OCI-LY3 (cell line): Measurements from ENCODE around the gene MCEMP1.

Source experiments
- EZH2phosphoT487 ChIP-seq: fragments of 200-600 bp; shearing (Covaris generic); IDR thresholded peaks from 2 replicates; pipeline ENCODE4 v1.6.1; 2018; ENCODE audit warnings: antibody characterized with exemption, mixed run types, low read depth
- TF ChIP-seq, protein P1 (sequence below): fragments of 200-600, 300-600 bp; sonication (generic); IDR thresholded peaks from 2 replicates; pipeline ENCODE4 v1.5.1; 2014; ENCODE audit warnings: antibody characterized with exemption, low read length, low read depth

DNA sequence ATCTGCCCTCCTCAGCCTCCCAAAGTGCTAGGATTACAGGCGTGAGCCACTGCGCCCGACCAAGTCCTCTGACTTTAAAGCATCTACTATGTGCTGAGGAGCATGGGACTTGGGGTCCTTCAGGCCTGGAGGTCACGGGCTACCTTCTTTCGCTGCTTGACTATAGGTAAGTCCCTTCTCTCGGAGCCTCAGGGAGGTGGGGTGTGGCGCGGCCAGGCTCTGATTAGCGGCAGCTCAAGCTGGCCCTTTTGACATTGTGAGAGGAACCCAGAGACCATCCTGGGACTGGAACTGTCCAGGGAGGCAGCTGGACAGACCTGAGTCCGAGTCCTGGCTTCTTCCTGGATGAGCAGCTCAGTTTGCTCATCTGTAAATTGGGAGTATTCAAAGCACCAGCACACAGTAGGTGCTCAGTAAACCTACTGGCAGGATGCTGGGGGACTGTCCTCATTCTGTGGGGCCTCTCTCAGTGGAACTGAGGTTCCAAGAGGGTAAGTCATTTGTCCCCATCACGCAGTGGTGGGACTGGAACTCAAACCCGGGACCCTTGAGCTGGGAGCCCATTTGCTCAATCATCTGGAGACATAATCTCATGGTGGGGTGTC is 24.3 kb downstream of the MCEMP1 start:
- TF ChIP-seq, protein P1, sequence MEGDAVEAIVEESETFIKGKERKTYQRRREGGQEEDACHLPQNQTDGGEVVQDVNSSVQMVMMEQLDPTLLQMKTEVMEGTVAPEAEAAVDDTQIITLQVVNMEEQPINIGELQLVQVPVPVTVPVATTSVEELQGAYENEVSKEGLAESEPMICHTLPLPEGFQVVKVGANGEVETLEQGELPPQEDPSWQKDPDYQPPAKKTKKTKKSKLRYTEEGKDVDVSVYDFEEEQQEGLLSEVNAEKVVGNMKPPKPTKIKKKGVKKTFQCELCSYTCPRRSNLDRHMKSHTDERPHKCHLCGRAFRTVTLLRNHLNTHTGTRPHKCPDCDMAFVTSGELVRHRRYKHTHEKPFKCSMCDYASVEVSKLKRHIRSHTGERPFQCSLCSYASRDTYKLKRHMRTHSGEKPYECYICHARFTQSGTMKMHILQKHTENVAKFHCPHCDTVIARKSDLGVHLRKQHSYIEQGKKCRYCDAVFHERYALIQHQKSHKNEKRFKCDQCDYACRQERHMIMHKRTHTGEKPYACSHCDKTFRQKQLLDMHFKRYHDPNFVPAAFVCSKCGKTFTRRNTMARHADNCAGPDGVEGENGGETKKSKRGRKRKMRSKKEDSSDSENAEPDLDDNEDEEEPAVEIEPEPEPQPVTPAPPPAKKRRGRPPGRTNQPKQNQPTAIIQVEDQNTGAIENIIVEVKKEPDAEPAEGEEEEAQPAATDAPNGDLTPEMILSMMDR, result no peak
- TF ChIP-seq EZH2phosphoT487, result no peak
